GM20000 (cell line): ENCODE measurements around the gene STX2.

Experiments used
- DNase-seq: peaks from one replicate; pipeline ENCODE4 v3.0.0; 2012; ENCODE audit warnings: low spot score
- CTCF ChIP-seq: IDR thresholded peaks from 2 replicates; pipeline ENCODE4 v1.5.1; 2012; ENCODE audit warnings: mild to moderate bottlenecking, control low read depth; ENCODE audit errors: extremely low read depth, missing control alignments

Gene STX2

DNA sequence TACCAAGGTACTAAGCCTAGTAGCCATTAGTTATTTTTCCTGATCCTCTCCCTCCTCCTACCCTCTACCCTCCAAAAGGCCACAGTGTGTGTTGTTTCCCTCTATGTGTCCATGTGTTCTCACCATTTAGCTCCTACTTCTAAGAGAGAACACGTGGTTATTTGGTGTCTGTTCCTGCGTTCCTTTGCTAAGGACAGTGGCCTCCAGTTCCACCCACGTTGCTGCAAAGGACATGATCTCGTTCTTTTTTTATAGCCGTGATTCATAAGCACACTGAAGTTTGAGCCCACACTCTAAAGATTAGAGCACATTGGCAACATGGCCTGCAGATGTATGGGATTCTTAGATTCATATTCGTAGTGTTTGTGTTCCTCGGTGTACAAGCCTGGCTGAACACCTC lies 8.1 kb upstream of the STX2 start:
- DNase-seq, result no peak
- TF ChIP-seq CTCF, result no peak

- TF ChIP-seq CTCF, result no peak
- no peak for DNase-seq
These were observed 7.3 kb upstream of the STX2 start for GRCh38 chr12:130846369-130846768.

- DNase-seq, result no peak
- TF ChIP-seq CTCF, result no peak
These were observed 837 bp upstream of the STX2 start for GRCh38 chr12:130839770-130840404.

- peak; percentile 54 for DNase-seq
- TF ChIP-seq CTCF, result no peak
These were observed 633 bp downstream of the STX2 start for GRCh38 chr12:130838284-130838950.

- no peak for DNase-seq
- no peak for TF ChIP-seq CTCF
These were observed 3.6 kb downstream of the STX2 start for GRCh38 chr12:130835436-130835835.

DNA sequence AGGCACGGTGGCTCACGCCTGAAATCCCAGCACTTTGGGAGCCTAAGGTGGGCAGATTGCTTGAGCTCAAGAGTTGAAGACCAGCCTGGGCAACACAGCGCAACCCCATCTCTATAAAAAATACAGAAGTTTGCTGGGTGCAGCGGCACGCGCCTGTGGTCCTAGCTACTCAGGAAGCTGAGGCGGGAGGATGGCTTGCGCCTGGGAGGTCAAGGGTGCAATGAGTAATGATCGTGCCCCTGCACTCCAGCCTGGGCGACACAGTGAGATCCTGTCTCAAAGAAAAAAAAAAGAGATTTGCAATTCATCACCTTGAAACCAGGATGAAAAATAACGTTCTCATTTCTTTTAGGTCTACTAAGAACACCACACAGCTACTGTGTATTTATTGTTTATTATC lies 4.0 kb downstream of the STX2 start:
- no peak for DNase-seq
- TF ChIP-seq CTCF, result no peak

GRCh38 chr12:130832561-130833209 lies 6.4 kb downstream of the STX2 start:
- DNase-seq, result no peak
- no peak for TF ChIP-seq CTCF
